GM18870 (cell line): ENCODE results near the gene PRPF6.

Experiments
- ATAC-seq: cut with Tn5 transposase; IDR thresholded peaks from one replicate; pipeline ENCODE4 v1.9.1; 2021; ENCODE audit warnings: moderate library complexity; ENCODE audit not compliant: unreplicated experiment

The PRPF6 gene, protein sequence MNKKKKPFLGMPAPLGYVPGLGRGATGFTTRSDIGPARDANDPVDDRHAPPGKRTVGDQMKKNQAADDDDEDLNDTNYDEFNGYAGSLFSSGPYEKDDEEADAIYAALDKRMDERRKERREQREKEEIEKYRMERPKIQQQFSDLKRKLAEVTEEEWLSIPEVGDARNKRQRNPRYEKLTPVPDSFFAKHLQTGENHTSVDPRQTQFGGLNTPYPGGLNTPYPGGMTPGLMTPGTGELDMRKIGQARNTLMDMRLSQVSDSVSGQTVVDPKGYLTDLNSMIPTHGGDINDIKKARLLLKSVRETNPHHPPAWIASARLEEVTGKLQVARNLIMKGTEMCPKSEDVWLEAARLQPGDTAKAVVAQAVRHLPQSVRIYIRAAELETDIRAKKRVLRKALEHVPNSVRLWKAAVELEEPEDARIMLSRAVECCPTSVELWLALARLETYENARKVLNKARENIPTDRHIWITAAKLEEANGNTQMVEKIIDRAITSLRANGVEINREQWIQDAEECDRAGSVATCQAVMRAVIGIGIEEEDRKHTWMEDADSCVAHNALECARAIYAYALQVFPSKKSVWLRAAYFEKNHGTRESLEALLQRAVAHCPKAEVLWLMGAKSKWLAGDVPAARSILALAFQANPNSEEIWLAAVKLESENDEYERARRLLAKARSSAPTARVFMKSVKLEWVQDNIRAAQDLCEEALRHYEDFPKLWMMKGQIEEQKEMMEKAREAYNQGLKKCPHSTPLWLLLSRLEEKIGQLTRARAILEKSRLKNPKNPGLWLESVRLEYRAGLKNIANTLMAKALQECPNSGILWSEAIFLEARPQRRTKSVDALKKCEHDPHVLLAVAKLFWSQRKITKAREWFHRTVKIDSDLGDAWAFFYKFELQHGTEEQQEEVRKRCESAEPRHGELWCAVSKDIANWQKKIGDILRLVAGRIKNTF

DNA sequence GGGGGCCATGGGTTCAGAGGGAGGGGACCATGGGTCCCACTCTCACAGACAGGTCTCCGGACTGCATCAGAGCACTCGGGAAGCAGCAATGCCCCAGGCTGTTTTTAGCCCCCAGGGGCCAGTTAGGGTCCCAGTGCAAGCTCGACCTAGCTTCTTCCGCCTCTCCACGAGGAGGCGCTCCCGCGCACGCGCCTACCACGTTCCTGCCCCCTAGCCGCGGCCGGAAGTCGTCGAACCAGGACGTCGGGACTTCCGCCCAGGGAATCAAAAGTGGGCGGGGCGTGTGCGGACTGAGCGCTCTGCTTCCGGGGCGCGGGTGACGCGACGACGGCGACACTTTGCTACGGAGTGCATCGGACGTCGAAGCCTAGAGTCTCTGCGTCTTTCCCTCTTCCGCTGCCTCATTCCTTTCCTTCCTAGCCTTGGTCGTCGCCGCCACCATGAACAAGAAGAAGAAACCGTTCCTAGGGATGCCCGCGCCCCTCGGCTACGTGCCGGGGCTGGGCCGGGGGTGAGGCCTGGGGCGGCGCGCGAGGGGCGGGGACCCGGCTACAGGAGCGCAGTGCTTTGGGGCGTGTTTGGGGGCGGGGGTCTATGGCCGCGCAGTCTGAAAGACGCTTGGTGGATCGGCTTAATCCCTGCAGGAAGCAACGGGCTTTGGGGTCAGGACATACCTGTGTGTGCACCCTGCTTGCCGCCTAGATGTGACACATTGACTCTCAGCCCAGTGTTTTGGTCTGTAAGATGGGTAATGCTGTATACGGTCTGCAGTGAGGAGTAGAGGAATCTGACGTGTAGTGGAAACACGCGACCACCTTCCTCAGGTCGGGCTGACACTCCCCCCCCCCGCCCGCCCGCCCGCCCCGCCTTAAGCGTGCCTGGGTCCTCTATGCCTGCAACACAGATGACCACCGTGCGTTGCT is at the start of gene PRPF6:
TSS of gene PRPF6 (plus strand) at position 327 of the 923 bp plus-strand sequence. CDS start at position 441, 114 bp downstream.
- ATAC-seq, result peak; percentile 38

DNA sequence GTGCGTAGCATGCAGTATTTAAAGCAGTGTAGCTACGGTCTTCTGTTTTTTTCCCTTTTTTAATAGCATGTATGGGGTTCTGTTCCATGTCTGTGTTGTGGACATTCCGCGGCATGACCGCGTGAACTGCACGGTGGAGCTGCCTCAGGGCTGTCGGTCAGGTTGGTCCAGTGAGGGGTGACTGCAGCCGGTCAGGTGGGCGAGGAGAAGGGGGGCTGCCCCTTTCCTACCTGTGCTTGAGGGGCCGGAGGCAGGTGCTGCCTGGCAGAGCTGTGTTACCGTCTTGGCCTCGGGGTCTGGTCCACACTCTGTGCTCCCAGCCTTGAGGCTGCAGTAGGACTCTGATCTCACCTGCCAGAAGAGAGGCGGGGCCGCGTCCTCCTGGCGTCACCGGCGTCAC is 49.2 kb upstream of the PRPF6 start:
- ATAC-seq, result no peak

DNA sequence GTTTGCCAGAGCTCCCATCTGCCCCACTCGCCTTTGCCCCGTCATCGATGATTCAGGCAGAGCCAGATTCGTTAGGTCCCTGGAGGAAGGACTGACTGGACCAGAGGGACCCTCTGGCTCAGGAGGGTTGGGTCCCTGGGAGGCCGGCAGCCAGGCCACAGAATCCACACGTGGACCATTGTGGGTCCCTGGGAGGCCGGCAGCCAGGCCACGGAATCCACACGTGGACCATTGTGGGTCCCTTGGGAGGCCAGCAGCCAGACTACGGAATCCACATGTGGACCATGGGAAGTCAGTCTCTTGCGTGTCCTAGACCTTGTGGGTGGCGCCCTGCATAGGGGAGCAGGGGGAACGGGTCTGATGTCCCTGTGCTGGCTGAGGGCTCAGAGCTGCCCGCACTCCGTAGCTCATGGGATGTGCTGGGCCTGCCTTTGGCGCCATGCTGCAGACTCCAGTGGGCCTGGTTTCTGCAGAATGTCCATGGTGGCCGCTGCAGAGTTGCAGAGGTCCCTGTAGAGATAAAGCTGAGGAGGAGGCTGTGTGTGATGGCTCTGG is 48.2 kb upstream of the PRPF6 start:
- ATAC-seq, result no peak

- ATAC-seq, result no peak
Measured at GRCh38 chr20:63933646-63934045, 47.3 kb upstream of the PRPF6 start.

DNA sequence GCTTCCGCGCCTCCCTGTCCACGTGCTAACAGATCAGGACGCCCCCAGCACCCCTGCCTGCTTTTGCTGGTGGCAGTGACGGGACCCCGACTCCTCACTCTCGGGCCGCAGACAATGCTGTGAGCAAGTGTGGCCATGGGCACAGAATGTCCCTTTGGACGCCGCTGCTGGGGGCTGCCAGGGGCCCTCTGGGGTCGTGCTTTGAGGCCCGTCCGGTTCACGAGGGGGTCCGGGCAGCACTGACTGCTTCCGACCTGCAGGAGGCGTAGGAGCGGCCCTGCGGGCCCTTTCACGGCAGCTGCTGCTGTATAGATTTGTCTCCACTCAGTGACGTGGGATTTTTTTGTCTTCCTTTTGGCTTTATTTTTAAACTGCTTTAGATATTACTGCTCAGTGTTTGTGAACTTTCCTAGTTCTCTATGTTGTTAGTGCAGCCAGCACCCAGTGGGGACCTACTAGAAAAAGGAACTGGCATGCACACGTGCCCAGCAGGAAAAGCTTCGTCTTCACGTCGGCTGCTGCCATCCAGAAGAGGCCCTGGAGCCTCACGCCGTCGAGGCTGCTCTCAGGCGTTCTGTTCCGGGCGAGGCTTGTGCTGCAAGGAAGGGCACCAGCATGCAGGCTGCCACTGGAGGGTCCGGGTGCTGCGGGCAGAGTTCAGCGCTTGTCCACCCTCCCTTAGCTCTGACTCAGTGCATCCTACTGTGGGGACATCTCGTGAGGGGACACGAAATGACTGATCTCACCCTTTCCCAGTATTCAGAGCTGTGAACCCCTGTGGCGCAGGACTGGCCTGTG is 46.5 kb upstream of the PRPF6 start:
- no peak for ATAC-seq

DNA sequence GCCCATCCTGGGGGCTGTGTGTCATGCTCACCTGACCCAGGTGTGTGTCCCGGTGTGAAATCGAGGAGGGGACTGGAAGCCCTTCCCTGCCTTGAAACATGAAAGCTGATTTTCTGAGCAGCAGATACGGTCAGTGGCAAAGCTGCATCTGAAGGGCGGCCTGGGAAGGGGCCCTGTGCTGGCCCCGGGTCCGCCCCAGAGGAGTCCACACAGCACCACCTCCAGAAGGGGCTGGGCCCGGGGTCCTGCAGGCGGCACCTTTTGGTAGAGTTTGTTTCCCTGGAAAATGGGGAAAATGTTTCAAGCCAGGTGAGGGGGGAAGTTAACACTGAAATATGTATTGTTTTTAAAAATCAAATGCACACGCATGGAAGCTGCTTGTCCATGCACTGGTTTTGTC is 45.5 kb upstream of the PRPF6 start:
- no peak for ATAC-seq

DNA sequence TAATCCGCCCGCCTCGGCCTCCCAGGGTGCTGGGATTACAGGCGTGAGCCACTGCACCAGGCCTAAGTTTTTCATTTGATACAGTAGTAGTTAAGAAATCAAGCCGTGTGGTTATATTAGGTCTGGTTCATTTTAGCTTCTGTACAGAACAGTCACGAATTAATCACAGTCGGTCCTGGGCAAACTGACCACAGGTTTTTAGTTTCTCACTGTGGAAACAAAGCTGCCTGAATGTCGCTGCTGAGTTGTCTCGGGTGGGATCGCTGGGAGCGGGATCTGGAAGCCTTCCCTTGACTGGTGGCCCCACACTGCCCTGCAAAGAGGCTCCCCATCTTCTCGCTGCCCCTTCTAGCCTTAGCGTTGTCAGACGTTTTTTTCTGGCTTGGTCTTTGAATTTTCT is 43.3 kb upstream of the PRPF6 start:
- ATAC-seq, result no peak

DNA sequence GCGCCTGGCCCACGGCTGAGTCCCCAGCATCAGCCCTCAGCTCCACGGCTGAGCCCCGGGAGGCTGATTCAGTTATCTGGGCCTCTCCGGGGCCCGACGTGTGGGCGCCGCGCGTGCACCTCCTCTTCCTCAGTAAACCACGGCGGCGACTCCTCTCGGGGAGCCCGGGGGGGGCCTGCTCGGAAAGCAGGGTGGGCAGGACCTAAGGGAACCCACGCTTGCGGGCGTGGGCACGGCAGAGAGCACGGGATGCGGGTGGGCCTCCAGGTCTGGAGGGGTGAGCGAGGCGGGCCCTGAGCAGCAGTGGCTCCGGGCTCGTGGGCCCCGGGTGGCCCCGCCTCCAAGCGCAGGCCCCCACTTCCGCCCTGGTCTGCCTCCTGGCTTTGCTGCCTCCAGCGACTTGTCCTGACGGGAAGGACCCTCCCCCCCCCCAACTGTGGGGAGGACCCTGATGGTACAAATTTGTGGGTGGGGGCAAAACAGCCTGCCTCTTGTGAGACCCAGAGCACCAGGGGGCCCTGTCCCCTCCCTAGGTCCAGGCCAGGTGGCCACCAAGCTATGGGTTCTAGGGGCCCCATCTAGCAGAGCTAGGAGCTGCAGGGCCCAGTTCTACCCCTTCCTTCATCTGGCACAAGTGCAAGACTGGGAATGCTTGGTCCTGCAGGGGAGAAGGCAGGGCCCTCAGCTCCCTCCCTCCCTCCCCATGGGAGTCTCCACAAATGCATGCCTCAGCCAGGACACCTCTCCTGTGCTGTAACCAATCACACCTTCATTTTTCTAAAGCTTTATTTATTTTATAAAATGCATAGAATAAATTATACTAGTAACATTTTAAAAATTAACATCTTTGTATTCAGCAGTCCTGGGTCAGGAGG is 41.6 kb upstream of the PRPF6 start:
- no peak for ATAC-seq

DNA sequence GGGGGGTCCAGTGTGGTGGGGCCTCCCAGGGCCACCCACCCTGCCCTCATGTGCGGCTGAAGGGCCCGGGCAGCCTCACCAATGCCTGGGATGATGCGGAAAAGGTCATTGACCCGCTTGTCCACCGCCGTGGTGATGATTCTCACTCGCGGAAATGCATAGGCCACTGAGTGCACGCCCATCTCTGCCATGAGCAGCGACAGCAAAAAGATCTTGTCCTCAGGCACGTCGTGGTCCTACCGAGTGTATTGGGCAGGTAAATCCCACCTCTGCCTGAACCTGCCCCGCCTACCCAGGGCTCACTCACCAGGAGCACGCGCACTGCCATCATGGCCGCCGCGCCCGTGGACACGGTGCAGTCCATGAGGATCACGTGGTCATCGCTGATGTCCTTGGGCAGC is 40.9 kb upstream of the PRPF6 start:
- no peak for ATAC-seq

DNA sequence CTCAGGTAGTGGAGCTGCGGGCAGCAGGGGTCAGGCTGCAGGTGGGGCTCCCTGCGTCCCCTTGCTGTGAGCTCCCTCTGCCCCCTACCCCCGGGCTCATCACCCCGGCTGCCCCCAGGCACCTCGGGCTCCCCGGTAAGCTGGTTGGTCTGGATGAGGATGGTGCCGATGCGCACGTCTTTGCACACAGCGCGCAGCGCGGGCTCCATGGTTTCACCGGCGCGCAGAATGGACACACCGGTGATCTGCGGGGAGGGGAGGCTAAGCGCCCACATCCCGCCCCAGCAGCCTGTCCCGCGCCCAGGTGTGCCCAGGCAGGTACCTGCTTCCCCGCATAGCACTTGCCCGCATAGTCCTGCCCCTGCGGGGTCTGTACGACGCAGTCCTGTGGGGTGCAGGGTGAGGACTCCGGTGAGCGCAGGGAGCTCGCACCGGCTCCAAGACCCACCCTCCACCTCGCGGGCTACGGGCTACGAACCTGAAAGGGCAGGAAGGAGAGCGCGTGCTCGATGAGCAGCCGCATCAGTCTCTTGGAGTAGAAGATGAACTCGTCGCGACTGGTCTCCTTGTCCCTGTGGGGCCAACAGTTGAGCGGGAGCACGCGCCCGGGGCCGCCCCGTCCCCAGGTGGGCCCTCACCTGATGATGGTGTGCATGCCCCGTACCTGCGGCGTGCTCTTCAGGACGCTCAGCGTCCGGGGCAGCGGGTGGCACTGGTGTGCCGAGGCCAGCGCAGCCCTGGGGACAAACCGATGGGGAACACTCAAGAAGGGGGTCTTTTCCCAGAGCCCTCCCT is 40.3 kb upstream of the PRPF6 start:
- no peak for ATAC-seq

DNA sequence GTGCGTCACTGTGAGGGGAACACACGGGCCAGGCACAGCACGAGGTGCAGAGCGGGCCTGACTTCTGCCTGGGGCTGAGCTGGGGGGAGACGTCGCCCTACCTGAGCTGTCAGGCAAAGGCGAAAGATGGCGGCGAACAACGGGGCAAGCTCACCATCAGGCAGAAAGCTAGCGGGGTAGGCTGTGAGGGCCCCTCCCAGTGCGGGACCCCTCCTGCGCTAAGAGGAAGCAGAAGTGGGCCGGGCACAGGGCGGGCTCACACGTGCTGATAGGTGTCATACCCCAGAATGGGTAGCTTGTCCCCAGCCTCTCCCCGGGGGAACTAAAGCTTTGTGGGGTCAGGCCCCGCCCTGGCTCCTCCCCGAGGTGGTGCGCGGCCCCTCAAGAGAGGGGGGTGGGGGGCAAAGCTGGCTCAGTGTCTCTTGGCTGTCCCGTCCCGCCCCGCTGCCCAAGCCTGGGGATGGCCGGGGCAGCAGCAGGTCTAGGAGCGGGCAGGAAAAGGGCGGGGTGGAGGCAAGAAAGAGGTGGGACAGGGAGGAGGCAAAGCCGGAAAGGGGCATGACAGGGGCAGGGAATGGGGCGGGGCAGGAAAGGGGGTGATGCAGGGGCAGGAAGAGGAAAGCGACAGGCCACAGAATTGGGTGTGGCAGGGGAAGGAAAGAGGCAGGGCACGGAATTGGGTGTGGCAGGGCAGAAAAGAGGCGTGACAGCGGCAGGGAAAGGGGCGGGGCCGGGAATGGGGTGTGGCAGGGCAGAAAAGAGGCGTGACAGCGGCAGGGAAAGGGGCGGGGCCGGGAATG is 39.5 kb upstream of the PRPF6 start:
- no peak for ATAC-seq

DNA sequence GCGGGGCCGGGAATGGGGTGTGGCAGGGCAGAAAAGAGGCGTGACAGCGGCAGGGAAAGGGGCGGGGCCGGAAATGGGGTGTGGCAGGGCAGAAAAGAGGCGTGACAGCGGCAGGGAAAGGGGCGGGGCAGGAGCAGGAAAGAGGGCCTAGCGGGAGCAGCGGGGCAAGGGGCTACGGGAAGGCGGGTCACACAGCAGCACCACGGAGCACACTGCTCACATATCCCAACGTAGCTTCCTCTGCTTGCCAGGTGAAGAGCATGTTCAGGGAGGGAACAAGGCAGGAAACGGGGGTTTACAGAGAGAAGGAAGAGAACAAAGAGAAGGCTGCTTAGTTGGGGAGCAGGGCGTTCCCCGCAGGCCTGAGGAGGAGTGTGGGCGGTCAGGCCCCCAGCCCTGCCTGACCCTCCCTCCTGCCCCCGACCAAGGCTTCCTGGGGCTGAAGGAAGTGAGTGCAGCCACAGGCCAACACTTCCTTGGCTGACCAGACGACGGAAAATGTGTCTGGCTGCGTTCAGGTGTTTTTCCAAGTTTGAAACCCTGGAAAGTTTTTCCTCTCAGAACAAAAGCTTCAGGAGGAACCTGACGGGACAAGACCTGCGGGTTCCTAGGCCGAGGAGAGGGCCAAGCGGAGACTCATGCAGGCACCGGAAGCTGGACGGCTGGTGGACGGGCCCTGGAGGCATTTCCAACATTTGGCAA is 38.5 kb upstream of the PRPF6 start:
- no peak for ATAC-seq

DNA sequence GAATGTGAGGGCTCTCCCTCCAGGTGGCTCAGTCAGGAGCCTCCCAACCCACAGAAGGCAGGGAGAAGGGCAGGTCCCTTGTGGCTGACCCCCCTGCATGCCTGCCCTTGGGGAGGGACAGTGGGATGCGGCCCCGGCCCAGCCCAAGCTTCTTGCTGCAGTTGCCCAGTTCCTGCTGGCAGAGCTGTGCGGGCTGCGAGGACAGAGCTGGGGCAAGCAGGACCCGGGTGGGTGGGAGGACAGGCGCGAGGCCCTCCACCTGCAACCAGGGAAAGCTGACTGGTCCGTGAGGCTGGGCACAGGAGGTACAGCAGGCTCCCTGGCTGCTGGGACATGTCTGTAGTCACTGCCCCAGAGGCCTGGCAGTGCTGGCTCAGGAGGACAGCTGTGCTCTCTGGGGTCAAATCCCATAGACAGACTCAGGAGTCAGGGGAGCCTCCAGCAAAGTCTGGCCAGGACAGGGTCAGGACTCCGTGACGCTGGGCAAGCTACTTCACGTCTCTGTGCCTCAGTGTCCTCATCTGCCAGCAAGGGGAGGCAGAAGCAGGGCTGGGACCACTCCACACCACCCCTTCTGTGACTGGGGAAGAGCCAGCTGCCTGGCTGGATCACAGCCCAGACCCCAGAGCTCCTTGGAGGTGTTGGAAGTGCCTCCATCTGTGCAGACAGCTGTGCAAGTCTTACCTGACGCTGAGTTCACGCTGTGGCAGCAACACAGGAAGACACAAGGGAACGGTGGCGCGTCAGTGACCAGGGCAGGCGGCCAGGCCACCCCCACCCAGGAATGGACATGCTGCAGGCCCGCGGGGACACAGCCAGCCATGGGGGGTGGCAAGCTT is 37.7 kb upstream of the PRPF6 start:
- ATAC-seq, result no peak

GRCh38 chr20:63943808-63944077 is 37.2 kb upstream of the PRPF6 start:
- no peak for ATAC-seq

DNA sequence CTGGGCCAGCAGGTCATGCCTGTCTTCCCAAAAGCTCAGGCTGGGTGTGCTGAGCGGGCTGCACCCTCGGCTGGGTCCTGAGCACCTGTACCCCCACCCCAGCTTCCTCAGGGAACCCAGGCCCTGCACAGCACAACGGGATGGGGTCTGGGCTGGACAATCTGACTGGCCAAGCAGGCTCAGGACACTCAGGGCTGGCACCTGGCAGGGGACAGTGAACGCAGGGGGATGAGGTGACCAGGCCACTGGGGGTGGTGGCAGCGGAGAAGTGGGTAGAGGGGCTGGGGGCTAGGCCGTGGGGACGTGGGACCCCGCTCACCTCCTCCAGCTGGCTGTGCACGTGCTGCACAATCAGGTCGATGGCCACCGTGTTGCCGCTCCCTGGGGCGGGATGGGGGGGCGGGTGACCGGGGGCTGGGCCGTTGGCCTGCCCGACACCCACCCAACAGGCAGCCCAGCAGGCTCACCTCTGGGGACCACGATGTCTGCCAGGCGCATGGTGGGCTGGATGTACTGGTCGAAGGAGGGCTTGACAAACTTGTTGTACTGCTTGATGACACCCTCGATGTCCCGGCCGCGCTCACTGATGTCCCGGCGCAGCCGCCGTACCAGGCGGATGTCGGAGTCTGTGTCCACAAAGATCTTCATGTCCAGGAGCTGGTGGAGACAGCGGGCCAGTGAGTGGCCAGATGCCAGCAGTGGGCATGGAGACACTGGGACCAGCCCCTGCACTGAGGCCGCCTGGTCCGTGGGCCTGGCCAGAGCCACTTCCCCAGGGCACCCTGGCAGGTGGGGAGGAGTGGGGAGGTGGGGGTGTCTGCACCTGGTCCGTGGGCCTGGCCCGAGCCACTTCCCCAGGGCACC is 36.6 kb upstream of the PRPF6 start:
- no peak for ATAC-seq
